GM15510 (cell line): Measurements from ENCODE around the gene CTNNA3.

Experiments used
- POLR2A ChIP-seq: IDR thresholded peaks from 3 replicates; pipeline ENCODE4 v1.6.1; 2011; ENCODE audit warnings: borderline replicate concordance; ENCODE audit not compliant: insufficient read length; ENCODE audit errors: extremely low read depth

CTNNA3 gene

GRCh38 chr10:66958466-66958865 lies 737.5 kb downstream of the CTNNA3 start:
- no peak for TF ChIP-seq POLR2A

GRCh38 chr10:66951896-66952295 lies 744.1 kb downstream of the CTNNA3 start:
- no peak for TF ChIP-seq POLR2A

- no peak for TF ChIP-seq POLR2A
These were observed 752.4 kb downstream of the CTNNA3 start for GRCh38 chr10:66943590-66943989.

- TF ChIP-seq POLR2A = no peak
These were observed 753.6 kb downstream of the CTNNA3 start for GRCh38 chr10:66942407-66942806.

- no peak for TF ChIP-seq POLR2A
These were observed 754.5 kb downstream of the CTNNA3 start for GRCh38 chr10:66941491-66941890.

- TF ChIP-seq POLR2A = no peak
These were observed 755.0 kb downstream of the CTNNA3 start for GRCh38 chr10:66940965-66941364.

GRCh38 chr10:66934711-66935110 lies 761.3 kb downstream of the CTNNA3 start:
- TF ChIP-seq POLR2A = no peak

- no peak for TF ChIP-seq POLR2A
These were observed 764.0 kb downstream of the CTNNA3 start for GRCh38 chr10:66931949-66932343.

- no peak for TF ChIP-seq POLR2A
These were observed 764.6 kb downstream of the CTNNA3 start for GRCh38 chr10:66931340-66931948.

- TF ChIP-seq POLR2A = no peak
These were observed 766.6 kb downstream of the CTNNA3 start for GRCh38 chr10:66929375-66929774.

GRCh38 chr10:66928776-66929175 lies 767.2 kb downstream of the CTNNA3 start:
- no peak for TF ChIP-seq POLR2A

GRCh38 chr10:66927971-66928770 lies 767.8 kb downstream of the CTNNA3 start:
- no peak for TF ChIP-seq POLR2A

- no peak for TF ChIP-seq POLR2A
These were observed 768.6 kb downstream of the CTNNA3 start for GRCh38 chr10:66927251-66927935.

- no peak for TF ChIP-seq POLR2A
These were observed 769.2 kb downstream of the CTNNA3 start for GRCh38 chr10:66926841-66927240.

- TF ChIP-seq POLR2A = no peak
These were observed 769.9 kb downstream of the CTNNA3 start, which contains the start of gene LRRTM3 for GRCh38 chr10:66925896-66926715. LRRTM3 (plus strand) TSS chr10:66926036.

- TF ChIP-seq POLR2A = no peak
These were observed 770.6 kb downstream of the CTNNA3 start for GRCh38 chr10:66925373-66925772.
